Transverse colon (tissue), 4 donors: ENCODE results near the gene PHOX2A. TPM values are rescaled to one million over a fixed set of nuclear protein-coding genes. Genes with fewer than 3 reads are reported as not detected.

Experiments
- DNase-seq: peaks from one replicate; pipeline ENCODE4 v3.0.0-alpha.2; 2019
- H3K27ac ChIP-seq, 4 donors: fragments of 200-600 bp; sonication (generic); 2 replicates each; pipeline ENCODE4 v1.5.1; 2016 to 2018; ENCODE audit warnings: inconsistent platforms in 4 of 4
- H3K27me3 ChIP-seq: fragments of 200-600 bp; sonication (generic); 2 replicates; pipeline ENCODE4 v1.5.1; 2017; ENCODE audit warnings: inconsistent platforms
- H3K36me3 ChIP-seq, 4 donors: fragments of 200-600 bp; sonication (generic); 2 replicates each; pipeline ENCODE4 v1.5.1; 2017 to 2019; ENCODE audit warnings: inconsistent platforms in 4 of 4
- H3K4me1 ChIP-seq, 4 donors: fragments of 200-600 bp; sonication (generic); 2 replicates each; pipeline ENCODE4 v1.5.1; 2017 to 2020; ENCODE audit warnings: inconsistent platforms in 4 of 4
- H3K4me3 ChIP-seq, 4 donors: fragments of 200-600 bp; sonication (generic); 1 replicate in 1 of 4; 2 replicates in 3 of 4; pipeline versions ENCODE4 v1.5.1 to v1.6.1; 2017 to 2019; ENCODE audit warnings: inconsistent platforms in 4 of 4
- H3K9me3 ChIP-seq, 2 donors: fragments of 200-600 bp; sonication (generic); 2 replicates each; pipeline ENCODE4 v1.5.1; 2017 to 2019; ENCODE audit warnings: inconsistent platforms in 2 of 2
- CTCF ChIP-seq, 5 experiments: fragments of 200-600 bp in 3 of 5; fragments of 450-650 bp in 2 of 5; sonication (generic) in 3 of 5; IDR thresholded peaks; 1 replicate in 2 of 5; 2 replicates in 3 of 5; pipeline ENCODE4 v1.5.1; 2016 to 2017; ENCODE audit warnings: antibody characterized with exemption in 5 of 5, inconsistent platforms in 3 of 5, mild to moderate bottlenecking in 2 of 5, moderate library complexity in 1 of 5
- EP300 ChIP-seq: sonication (generic); formaldehyde crosslinking; IDR thresholded peaks from one replicate; pipeline ENCODE4 v1.6.1; 2017; ENCODE audit warnings: antibody characterized with exemption, low read depth
- POLR2A ChIP-seq: fragments of 450-650 bp; IDR thresholded peaks from one replicate; pipeline ENCODE4 v1.6.1; 2016; ENCODE audit warnings: antibody characterized with exemption, mild to moderate bottlenecking, moderate library complexity
- POLR2AphosphoS5 ChIP-seq, 3 donors: sonication (generic); formaldehyde crosslinking; IDR thresholded peaks; one replicate each; pipeline ENCODE4 v1.6.1; 2016; ENCODE audit warnings: antibody characterized with exemption in 3 of 3
- WGBS, 2 donors: methylation state at CpG; one replicate each; pipeline ENCODE4 v1.1.5; 2018; ENCODE audit warnings: low coverage in 1 of 2; 5-methylcytosine and 5-hydroxymethylcytosine counted together
- in situ Hi-C, 4 donors: fragments of 200-750 bp; cut with MboI; loops; one replicate each; pipeline versions ENCODE4 v1.15.0 to v1.15.1; 2017; ENCODE audit warnings: low sequenced_read_pairs in 3 of 4, low pct_ligation_motif_present in 1 of 4, low pct_unique_long_range_greater_than_20kb in 1 of 4
- intact Hi-C: fragments of 100-400 bp; cut with DNase I; formaldehyde crosslinking; loops from one replicate; pipeline ENCODE4 v1.15.1; 2023; ENCODE audit warnings: low total_unique reads
- total RNA-seq, 4 donors: library from RNA; depleted of rRNA; stranded (reverse); fragments of >200 nt; gene quantifications; one replicate each; pipeline ENCODE4 v1.1.0, GENCODE V29; 2016

The PHOX2A gene
- total RNA-seq, 4 donors from 2014 or later, result 0.41 to 2.6 (median 0.70) TPM

GRCh38 chr11:72236083-72236697 lies 7.8 kb downstream of the PHOX2A start:
- DNase-seq, result no peak
- Histone ChIP-seq H3K27ac (peak overlapping the region in 3 of 4 donors; percentile 15 to 34 (median 15)), H3K36me3 (peaks cover 0 to 44% (median 12%) of the 10 kb centered on the region in 4 donors)

DNA sequence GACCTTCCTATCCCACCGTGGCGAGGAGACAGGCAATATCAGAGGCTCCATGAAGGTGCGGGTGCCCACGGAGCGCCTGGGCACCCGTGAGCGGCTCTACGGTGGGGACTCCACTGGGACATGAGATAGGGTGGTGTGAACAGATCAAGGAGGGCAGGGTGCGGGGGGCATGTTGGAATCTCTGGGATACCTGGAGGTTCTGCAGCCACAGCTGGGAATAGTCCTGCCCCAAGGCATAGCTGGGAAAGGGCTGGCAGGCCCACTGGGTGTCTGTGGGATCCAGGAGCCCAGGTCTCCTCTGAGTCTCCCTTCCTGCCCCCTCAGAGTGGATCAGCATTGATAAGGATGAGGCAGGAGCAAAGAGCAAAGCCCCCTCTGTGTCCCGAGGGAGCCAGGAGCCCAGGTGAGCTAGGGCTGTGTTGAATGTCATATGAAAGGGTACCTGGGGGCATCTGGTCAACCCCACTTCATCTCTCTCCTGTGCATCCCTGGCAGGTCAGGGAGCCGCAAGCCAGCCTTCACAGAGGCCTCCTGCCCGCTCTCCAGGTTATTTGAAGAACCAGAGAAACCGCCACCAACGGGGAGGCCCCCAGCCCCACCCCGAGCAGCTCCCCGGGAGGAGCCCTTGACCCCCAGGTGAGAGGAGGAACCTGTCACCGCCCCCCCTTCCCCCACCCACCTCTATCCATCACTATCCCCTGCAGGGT lies 8.5 kb downstream of the PHOX2A start:
- TF ChIP-seq POLR2AphosphoS5 (IDR thresholded peaks at IDR 0.05), result no peak
- TF ChIP-seq POLR2A, result no peak
- TF ChIP-seq EP300, result no peak
- no peak for TF ChIP-seq CTCF (IDR thresholded peaks at IDR 0.05)
- Histone ChIP-seq H3K27me3 (peaks cover 6% of the 10 kb centered on the region), H3K9me3 (no peaks in the 10 kb centered on the region), H3K4me1 (peaks cover 8 to 39% (median 34%) of the 10 kb centered on the region in 4 donors), H3K4me3 (no peak overlapping the region), H3K27ac (peak overlapping the region in 2 of 4 donors; percentile 15 to 34), H3K36me3 (peaks cover 0 to 51% (median 14%) of the 10 kb centered on the region in 4 donors)
- intact Hi-C loops (no loop called here), in situ Hi-C loops (no loop called here)
- no peak for DNase-seq
- WGBS, 2 donors, result 95% methylated on average over 8 of the region's 17 CpGs; no CpG with 5 or more reads in 1 of the 2 donors

More at GRCh38 chr11:72236083-72236697, 7.8 kb downstream of the PHOX2A start:
- TF ChIP-seq POLR2AphosphoS5 (IDR thresholded peaks at IDR 0.05) (no peak), POLR2A (no peak), EP300 (no peak), CTCF (IDR thresholded peaks at IDR 0.05) (no peak)
- peaks cover 8 to 44% (median 40%) of the 10 kb centered on the region in 4 donors for H3K4me1 ChIP-seq
- in situ Hi-C loops, result no loop called here
- intact Hi-C loops, result no loop called here
- WGBS, 2 donors, result 62 to 63% methylated on average over 2 to 4 of the region's 4 CpGs
- H3K27me3 ChIP-seq, result peaks cover 13% of the 10 kb centered on the region
- H3K9me3 ChIP-seq, result no peaks in the 10 kb centered on the region
- no peak overlapping the region for H3K4me3 ChIP-seq

DNA sequence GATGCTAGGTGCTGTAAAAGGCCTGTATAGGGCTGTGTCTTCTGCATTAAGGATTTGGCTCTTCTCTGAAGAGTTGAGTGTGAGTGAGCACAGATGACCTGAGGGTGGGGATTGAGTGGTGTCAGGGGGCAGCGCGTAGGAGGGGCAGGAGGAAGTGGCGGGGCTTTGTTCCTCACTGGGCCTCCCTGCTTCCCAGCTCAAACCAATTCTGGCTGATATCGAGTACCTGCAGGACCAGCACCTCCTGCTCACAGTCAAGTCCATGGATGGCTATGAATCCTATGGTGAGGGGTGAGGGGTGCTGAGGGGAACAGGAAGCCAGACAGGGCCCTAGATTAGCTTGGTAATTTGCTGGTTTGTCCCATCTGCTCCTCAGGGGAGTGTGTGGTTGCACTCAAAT lies 9.1 kb downstream of the PHOX2A start:
- H3K4me1 ChIP-seq, result peaks cover 8 to 33% (median 28%) of the 10 kb centered on the region in 4 donors
- intact Hi-C loops, result no loop called here
- DNase-seq, result no peak
- no peaks in the 10 kb centered on the region for H3K9me3 ChIP-seq
- no peak overlapping the region for H3K4me3 ChIP-seq
- H3K27ac ChIP-seq, result no peak overlapping the region
- peaks cover 0 to 55% (median 14%) of the 10 kb centered on the region in 4 donors for H3K36me3 ChIP-seq
- 90% methylated on average over 4 of the region's 4 CpGs; no CpG with 5 or more reads in 1 of the 2 donors for WGBS, 2 donors
- peaks cover under 1% of the 10 kb centered on the region for H3K27me3 ChIP-seq
- no peak for TF ChIP-seq EP300
- TF ChIP-seq CTCF (IDR thresholded peaks at IDR 0.05), result no peak
- TF ChIP-seq POLR2A, result no peak
- no peak for TF ChIP-seq POLR2AphosphoS5 (IDR thresholded peaks at IDR 0.05)
- in situ Hi-C loops, result no loop called here

DNA sequence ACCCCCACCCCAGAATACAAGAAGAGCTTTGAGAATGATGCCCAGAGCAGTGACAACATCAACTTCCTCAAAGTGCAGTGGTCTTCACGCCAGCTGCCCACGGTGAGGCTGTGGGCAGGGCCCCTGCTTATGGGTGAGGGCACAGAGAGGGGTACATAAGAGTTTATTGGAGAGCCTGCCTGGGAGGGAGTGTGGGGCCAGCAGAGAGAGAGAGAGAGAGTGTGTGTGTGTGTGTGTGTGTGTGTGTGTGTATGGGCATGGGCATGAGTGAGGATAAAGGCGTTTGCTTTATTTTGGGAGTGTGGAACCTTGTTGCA lies 9.5 kb downstream of the PHOX2A start:
- WGBS, 2 donors, result 71 to 79% methylated on average over 1 to 3 of the region's 3 CpGs
- Histone ChIP-seq H3K36me3 (peaks cover 0 to 60% (median 15%) of the 10 kb centered on the region in 4 donors), H3K27ac (no peak overlapping the region), H3K27me3 (no peaks in the 10 kb centered on the region), H3K9me3 (no peaks in the 10 kb centered on the region), H3K4me1 (peaks cover 6 to 28% (median 24%) of the 10 kb centered on the region in 4 donors), H3K4me3 (no peak overlapping the region)
- in situ Hi-C loops (no loop called here), intact Hi-C loops (no loop called here)
- no peak for DNase-seq
- no peak for TF ChIP-seq EP300
- TF ChIP-seq CTCF (IDR thresholded peaks at IDR 0.05), result no peak
- no peak for TF ChIP-seq POLR2AphosphoS5 (IDR thresholded peaks at IDR 0.05)
- no peak for TF ChIP-seq POLR2A
